IMR-90 (cell line): ENCODE results near the gene KYNU. TPM values are rescaled to one million over a fixed set of nuclear protein-coding genes. Genes with fewer than 3 reads are reported as not detected.

ENCODE experiments used
- ATAC-seq: fragments of 200-7000 bp; cut with Tn5 transposase; 2 replicates; pipeline ENCODE4 v1.9.1; 2020; ENCODE audit warnings: low read depth, mild to moderate bottlenecking, moderate library complexity
- BruUV-seq: library from RNA; stranded (reverse); fragments of 400-500 nt; replicated peaks from 2 replicates; lab custom pipeline; 2021; lab: Mats Ljungman, UMichigan
- CTCF ChIA-PET: fragments of 300-600 bp; formaldehyde crosslinking; extraction: SDS; loops from one replicate; lab custom pipeline; 2021; ENCODE audit warnings: antibody characterized with exemption; lab: Yijun Ruan, JAX
- POLR2A ChIA-PET: fragments of 300-600 bp; sonication (Branson Sonifier 250); formaldehyde crosslinking; loops from one replicate; lab custom pipeline; 2022; ENCODE audit warnings: antibody characterized with exemption; ENCODE audit not compliant: unreplicated experiment; lab: Charles Lee
- DNase-seq: peaks from one replicate; pipeline ENCODE4 v3.0.0; 2013
- H2AFZ ChIP-seq: replicated peaks from 2 replicates; pipeline ENCODE3; 2013; ENCODE audit warnings: low read length, mild to moderate bottlenecking; ENCODE audit not compliant: poor library complexity
- H2AK5ac ChIP-seq: 2 replicates; pipeline ENCODE4 v1.6.1; 2013; ENCODE audit warnings: low read depth, low read length, inconsistent platforms
- H2AK9ac ChIP-seq: replicated peaks from 2 replicates; pipeline ENCODE3; 2013; ENCODE audit warnings: mild to moderate bottlenecking, low read depth, low read length, moderate library complexity; ENCODE audit not compliant: poor library complexity
- H2BK120ac ChIP-seq: 2 replicates; pipeline ENCODE4 v1.6.1; 2013; ENCODE audit warnings: low read depth, low read length, inconsistent platforms
- H2BK15ac ChIP-seq: 3 replicates; pipeline ENCODE4 v1.6.1; 2013; ENCODE audit warnings: low read depth, low read length, inconsistent platforms
- H2BK20ac ChIP-seq: 2 replicates; pipeline ENCODE4 v1.6.1; 2013; ENCODE audit warnings: low read depth, mild to moderate bottlenecking, inconsistent platforms, low read length, moderate library complexity
- H2BK5ac ChIP-seq: 2 replicates; pipeline ENCODE4 v1.6.1; 2013; ENCODE audit warnings: mild to moderate bottlenecking, low read depth, low read length, inconsistent platforms; ENCODE audit not compliant: poor library complexity, severe bottlenecking
- H3K14ac ChIP-seq: replicated peaks from 2 replicates; pipeline ENCODE4 v1.6.1; 2013; ENCODE audit warnings: low read depth, low read length, inconsistent platforms
- H3K18ac ChIP-seq: 2 replicates; pipeline ENCODE4 v1.6.1; 2013; ENCODE audit warnings: low read depth, low read length, control low read depth
- H3K23ac ChIP-seq: 2 replicates; pipeline ENCODE4 v1.6.1; 2013; ENCODE audit warnings: low read depth, low read length, inconsistent platforms
- H3K27ac ChIP-seq: 2 replicates; pipeline ENCODE4 v1.5.1; 2013; ENCODE audit warnings: mild to moderate bottlenecking, control low read depth, low read length; ENCODE audit not compliant: insufficient read depth
- H3K27me3 ChIP-seq: 2 replicates; pipeline ENCODE4 v1.6.1; 2013; ENCODE audit warnings: low read length; ENCODE audit not compliant: control insufficient read depth, insufficient read depth
- H3K36me3 ChIP-seq: 2 replicates; pipeline ENCODE4 v1.6.1; 2013; ENCODE audit warnings: low read length, mixed read lengths; ENCODE audit not compliant: control insufficient read depth, insufficient read depth
- H3K4ac ChIP-seq: 2 replicates; pipeline ENCODE4 v1.6.1; 2013; ENCODE audit warnings: low read depth, low read length, inconsistent platforms
- H3K4me1 ChIP-seq: 2 replicates; pipeline ENCODE4 v1.6.1; 2013; ENCODE audit warnings: low read length, mixed read lengths; ENCODE audit not compliant: control insufficient read depth, insufficient read depth
- H3K4me2 ChIP-seq: 2 replicates; pipeline ENCODE4 v1.6.1; 2013; ENCODE audit warnings: low read depth, mild to moderate bottlenecking, control low read depth, low read length, moderate library complexity
- H3K4me3 ChIP-seq: 2 replicates; pipeline ENCODE4 v1.5.1; 2013; ENCODE audit warnings: low read depth, mild to moderate bottlenecking, control low read depth, low read length, moderate library complexity; ENCODE audit not compliant: insufficient read depth
- H3K56ac ChIP-seq: 2 replicates; pipeline ENCODE4 v1.6.1; 2013; ENCODE audit warnings: low read length, inconsistent platforms; ENCODE audit not compliant: insufficient read depth; ENCODE audit errors: extremely low read depth
- H3K79me1 ChIP-seq, 2 experiments: 2 replicates each; pipeline ENCODE4 v1.6.1; 2013; ENCODE audit warnings: low read length in 2 of 2, inconsistent platforms in 1 of 2, low read depth in 1 of 2
- H3K9ac ChIP-seq: 2 replicates; pipeline ENCODE4 v1.6.1; 2013; ENCODE audit warnings: low read depth, low read length, control low read depth
- H3K9me1 ChIP-seq: 2 replicates; pipeline ENCODE4 v1.6.1; 2013; ENCODE audit warnings: low read length, inconsistent platforms; ENCODE audit not compliant: insufficient read depth
- H3K9me3 ChIP-seq: 2 replicates; pipeline ENCODE4 v1.6.1; 2013; ENCODE audit warnings: low read length; ENCODE audit not compliant: control insufficient read depth, insufficient read depth
- H4K20me1 ChIP-seq: 2 replicates; pipeline ENCODE4 v1.6.1; 2013; ENCODE audit warnings: low read length, inconsistent platforms; ENCODE audit not compliant: insufficient read depth
- H4K5ac ChIP-seq: 2 replicates; pipeline ENCODE4 v1.6.1; 2013; ENCODE audit warnings: mild to moderate bottlenecking, low read depth, low read length, control low read depth
- H4K8ac ChIP-seq, 2 experiments: 2 replicates each; pipeline ENCODE4 v1.6.1; 2013; ENCODE audit warnings: low read depth in 2 of 2, low read length in 2 of 2, control low read depth in 1 of 2, inconsistent platforms in 1 of 2
- H4K91ac ChIP-seq: 2 replicates; pipeline ENCODE4 v1.6.1; 2013; ENCODE audit warnings: low read depth, low read length, inconsistent platforms; ENCODE audit not compliant: insufficient read depth
- BHLHE40 ChIP-seq: fragments of 150-350 bp; IDR thresholded peaks from 2 replicates; pipeline ENCODE4 v1.6.1; 2016; ENCODE audit warnings: mild to moderate bottlenecking, low read depth, low read length
- CHD1 ChIP-seq: IDR thresholded peaks from 2 replicates; pipeline ENCODE4 v1.6.1; 2012; ENCODE audit warnings: low read depth, low read length, improper control_type of control experiment
- MAFK ChIP-seq: IDR thresholded peaks from 2 replicates; pipeline ENCODE4 v1.6.1; 2012; ENCODE audit warnings: low read depth, low read length, improper control_type of control experiment
- MXI1 ChIP-seq: IDR thresholded peaks from 2 replicates; pipeline ENCODE4 v1.6.1; 2012; ENCODE audit warnings: low read depth, mild to moderate bottlenecking, low read length, moderate library complexity, borderline replicate concordance
- RAD21 ChIP-seq: IDR thresholded peaks from 2 replicates; pipeline ENCODE4 v1.6.1; 2012; ENCODE audit warnings: low read length, improper control_type of control experiment
- RCOR1 ChIP-seq: IDR thresholded peaks from 2 replicates; pipeline ENCODE4 v1.6.1; 2012; ENCODE audit warnings: mild to moderate bottlenecking, low read length, improper control_type of control experiment; ENCODE audit not compliant: insufficient replicate concordance
- RFX5 ChIP-seq: IDR thresholded peaks from 2 replicates; pipeline ENCODE4 v1.8.0; 2012; ENCODE audit warnings: low read depth, mild to moderate bottlenecking, low read length, moderate library complexity
- SMC3 ChIP-seq: fragments of 150-350 bp; IDR thresholded peaks from 2 replicates; pipeline ENCODE4 v1.6.1; 2016; ENCODE audit warnings: low read depth, mild to moderate bottlenecking, antibody characterized with exemption, low read length, moderate library complexity
- WGBS, 2 experiments: methylation state at CpG; one replicate each; pipeline versions ENCODE4 v1.1.5 to v1.1.7; 2013; ENCODE audit warnings: missing lambda C conversion rate in 2 of 2; ENCODE audit not compliant: insufficient read length in 1 of 2; ENCODE audit errors: extremely low coverage in 2 of 2; 5-methylcytosine and 5-hydroxymethylcytosine counted together
- dilution Hi-C: fragments of 300-500 bp; cut with HindIII; formaldehyde crosslinking; loops from one replicate; pipeline ENCODE4 v1.14.3; 2018; ENCODE audit warnings: low sequenced_read_pairs; ENCODE audit not compliant: unreplicated experiment
- in situ Hi-C: fragments of 300-500 bp; cut with MboI; formaldehyde crosslinking; loops from 3 replicates; pipeline ENCODE4 v1.14.3; 2019; ENCODE audit warnings: low sequenced_read_pairs, inconsistent platforms, mixed read lengths
- intact Hi-C: fragments of 100-400 bp; cut with micrococcal nuclease; formaldehyde crosslinking; loops from 2 replicates; pipeline ENCODE4 v1.10.0; 2022
- polyA plus RNA-seq, 3 experiments: library from polyadenylated mRNA; depleted of rRNA; stranded (reverse); fragments of >200 nt; gene quantifications; 2 replicates each; pipeline ENCODE4 v1.2.3, GENCODE V29; 2012; ENCODE audit warnings: low replicate concordance in 1 of 3
- total RNA-seq: library from RNA; depleted of rRNA; stranded (reverse); fragments of >200 nt; gene quantifications from 2 replicates; pipeline ENCODE4 v1.2.3, GENCODE V29; 2012
- TF ChIP-seq, protein P1 (sequence below): fragments of 150-350 bp; IDR thresholded peaks from 2 replicates; pipeline ENCODE4 v1.6.1; 2016; ENCODE audit warnings: low read depth, mild to moderate bottlenecking, low read length, moderate library complexity, borderline replicate concordance

KYNU gene
- total and polyA plus RNA-seq, 2 of the 4 experiments (the other 2 are of a cell fraction), result 0.75 to 2.9 TPM

DNA sequence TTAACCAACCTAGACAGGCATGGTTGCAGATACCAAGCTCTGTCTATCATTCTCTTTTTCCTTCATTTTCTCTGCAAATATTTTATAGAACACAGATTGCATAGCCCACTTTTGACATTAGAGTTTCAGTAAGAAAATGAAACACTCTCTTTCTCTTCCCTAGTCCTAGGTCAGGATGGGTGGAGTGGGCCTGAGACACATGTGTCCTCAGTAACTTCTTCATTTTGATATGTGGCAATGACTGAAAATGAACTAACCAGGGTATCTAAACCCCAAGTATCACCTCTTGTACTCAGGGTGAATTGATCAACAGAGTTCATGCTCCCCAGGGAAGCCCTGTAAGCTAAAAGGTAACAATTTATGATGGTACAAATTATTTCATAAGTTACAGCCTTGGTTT is 37.0 kb upstream of the KYNU start (continued):
- TF ChIP-seq MXI1, result no peak
- TF ChIP-seq CHD1, result no peak
- no peak for TF ChIP-seq MAFK
- TF ChIP-seq RAD21, result no peak

DNA sequence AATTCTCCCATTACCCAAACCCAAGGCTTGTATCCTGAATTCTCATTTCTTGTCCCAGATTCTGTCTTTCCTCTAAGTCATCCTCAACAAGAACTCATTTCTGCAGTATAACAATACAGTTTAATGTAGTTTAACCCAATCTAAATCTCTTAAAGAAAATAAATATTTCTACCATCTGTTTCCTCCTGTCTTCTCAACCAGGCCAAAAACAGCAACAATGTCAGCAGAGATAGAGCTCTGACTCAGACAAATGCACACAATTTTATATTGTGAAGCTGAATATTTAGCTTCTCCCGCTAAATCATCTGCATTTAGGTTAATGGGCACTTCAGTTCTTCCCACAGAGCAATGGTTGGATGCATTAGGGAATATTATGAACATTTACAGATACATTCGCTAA is 35.7 kb upstream of the KYNU start:
- no peak overlapping the region for H3K4me2 ChIP-seq
- H2BK5ac ChIP-seq, result no peak overlapping the region
- no peak overlapping the region for H4K8ac ChIP-seq
- in situ Hi-C loops, result no loop called here
- H4K5ac ChIP-seq, result no peak overlapping the region
- no TSS peak for BruUV-seq
- H3K9me3 ChIP-seq, result no peaks in the 10 kb centered on the region
- H4K91ac ChIP-seq, result no peak overlapping the region
- H2BK120ac ChIP-seq, result no peak overlapping the region
- no peak overlapping the region for H3K56ac ChIP-seq
- H3K4me1 ChIP-seq, result 0 out of 2 replicates have a peak, but pooled peaks cover 2% of the 10 kb centered on the region
- no peak overlapping the region for H2BK15ac ChIP-seq
- H3K27me3 ChIP-seq, result no peaks in the 10 kb centered on the region
- H2AFZ ChIP-seq, result no peak overlapping the region
- dilution Hi-C loops, result no loop called here
- POLR2A ChIA-PET, result no interaction called here
- no peak overlapping the region for H3K4me3 ChIP-seq
- TF ChIP-seq RAD21 (no peak), MXI1 (no peak), RFX5 (no peak), BHLHE40 (no peak), CHD1 (no peak), SMC3 (no peak), RCOR1 (no peak)
- TF ChIP-seq, protein P1, sequence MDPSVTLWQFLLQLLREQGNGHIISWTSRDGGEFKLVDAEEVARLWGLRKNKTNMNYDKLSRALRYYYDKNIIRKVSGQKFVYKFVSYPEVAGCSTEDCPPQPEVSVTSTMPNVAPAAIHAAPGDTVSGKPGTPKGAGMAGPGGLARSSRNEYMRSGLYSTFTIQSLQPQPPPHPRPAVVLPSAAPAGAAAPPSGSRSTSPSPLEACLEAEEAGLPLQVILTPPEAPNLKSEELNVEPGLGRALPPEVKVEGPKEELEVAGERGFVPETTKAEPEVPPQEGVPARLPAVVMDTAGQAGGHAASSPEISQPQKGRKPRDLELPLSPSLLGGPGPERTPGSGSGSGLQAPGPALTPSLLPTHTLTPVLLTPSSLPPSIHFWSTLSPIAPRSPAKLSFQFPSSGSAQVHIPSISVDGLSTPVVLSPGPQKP, result no peak
- no peak overlapping the region for H2AK9ac ChIP-seq
- no peaks in the 10 kb centered on the region for H3K79me1 ChIP-seq
- no peak overlapping the region for H3K23ac ChIP-seq
- H2BK20ac ChIP-seq, result no peak overlapping the region
- H3K9ac ChIP-seq, result no peak overlapping the region
- no peaks in the 10 kb centered on the region for H4K20me1 ChIP-seq
- H3K18ac ChIP-seq, result no peak overlapping the region
- H3K4ac ChIP-seq, result no peak overlapping the region
- ATAC-seq, result no peak; the same call in 1 of the 2 replicates
- H3K9me1 ChIP-seq, result no peaks in the 10 kb centered on the region
- WGBS, 2 experiments, result no CpG with 5 or more reads among the region's 2 CpGs
- peak; percentile 55 for DNase-seq
- CTCF ChIA-PET, result interaction anchor here (0.5 to 1.2 kb wide), 2 partner anchors 12 to 16 kb away, joined by 3 to 5 read pairs; no protein-coding TSS in a partner anchor
- H2AK5ac ChIP-seq, result no peak overlapping the region
- no peak overlapping the region for H3K27ac ChIP-seq
- intact Hi-C loops, result no loop called here
- no peak overlapping the region for H3K14ac ChIP-seq
- no peaks in the 10 kb centered on the region for H3K36me3 ChIP-seq
